ENCODE measurements around the gene ZSCAN10. TPM values are rescaled to one million over a fixed set of nuclear protein-coding genes. Genes with fewer than 3 reads are reported as not detected.

ZSCAN10 gene
- total RNA-seq, 2 experiments from 2014 or later: 0.36 to 0.56 TPM

GRCh38 chr16:3059041-3059722, 39.9 kb downstream of the ZSCAN10 start:
- Mint-ChIP-seq H3K4me3 (peak overlapping the region; percentile 95), H3K4me1 (ENCODE audit: low read depth) (peaks cover 60% of the 10 kb centered on the region), H3K27ac (peak overlapping the region; percentile 83), H3K9me3 (no peaks in the 10 kb centered on the region), H3K36me3 (ENCODE audit: low read depth) (peaks cover 18% of the 10 kb centered on the region), H3K27me3 (no peaks in the 10 kb centered on the region)
- ATAC-seq (ENCODE audit: poor library complexity): peak; percentile 88
- H3K4me3 ChIP-seq (ENCODE audit: low read length): peak overlapping the region; percentile 87
- peak; percentile 70 to 95 (median 86) for DNase-seq
- no peaks in the 10 kb centered on the region for H3K27me3 ChIP-seq (ENCODE audit: control insufficient read depth in 1 of 2, insufficient read depth in 2 of 2, low read length in 2 of 2)
- H3K27ac ChIP-seq (ENCODE audit: low read depth in 1 of 2, low read length in 2 of 2): peak overlapping the region; percentile 72 to 74
- H3K4me1 ChIP-seq (ENCODE audit: insufficient read depth, low read length): peaks cover 84% of the 10 kb centered on the region
- ChIA-PET POLR2A (interaction anchor here (0.9 to 5.4 kb wide), 18 partner anchors 9 to 140 kb away, joined by 3 to 70 read pairs (median 5); partner anchors contain the start of genes ZNF213 and ZSCAN10), CTCF (interaction anchor here (0.7 to 3.1 kb wide), 29 partner anchors 11 to 224 kb away, joined by 3 to 62 read pairs (median 5); partner anchors contain the start of genes TNFRSF12A and ZNF213)
- peaks cover 3% of the 10 kb centered on the region for H3K36me3 ChIP-seq (ENCODE audit: insufficient read depth, low read length)
- intact Hi-C loops (cut with DNase I, micrococcal nuclease): loop anchor here (1.0 to 5.0 kb wide), 6 partner anchors 35 to 108 kb away; no protein-coding TSS in a partner anchor
- H3K9me3 ChIP-seq (ENCODE audit: control insufficient read depth in 1 of 2, insufficient read depth in 1 of 2, low read length in 2 of 2): no peaks in the 10 kb centered on the region
- peak; percentile 88 for TF ChIP-seq CTCF (IDR thresholded peaks at IDR 0.05)

GRCh38 chr16:3058139-3059030, 40.7 kb downstream of the ZSCAN10 start:
- Mint-ChIP-seq H3K4me1 (ENCODE audit: low read depth) (peaks cover 59% of the 10 kb centered on the region), H3K27ac (peak overlapping the region; percentile 61)

More at GRCh38 chr16:3058139-3059030, 40.7 kb downstream of the ZSCAN10 start:
- intact Hi-C loops (cut with DNase I, micrococcal nuclease): loop anchor here (1.0 to 5.0 kb wide), 6 partner anchors 36 to 108 kb away; no protein-coding TSS in a partner anchor
- H3K9me3 Mint-ChIP-seq: no peaks in the 10 kb centered on the region
- ChIA-PET POLR2A (interaction anchor here (0.6 to 5.4 kb wide), 16 partner anchors 10 to 110 kb away, joined by 3 to 70 read pairs (median 4); partner anchors contain the start of genes ZNF205 and ZNF213), CTCF (interaction anchor here (0.7 to 3.1 kb wide), 24 partner anchors 10 to 225 kb away, joined by 3 to 62 read pairs (median 5); partner anchors contain the start of genes TNFRSF12A and ZNF213)
- ATAC-seq (ENCODE audit: poor library complexity) (peak; percentile 59), DNase-seq (peak in 12 of 14 experiments; percentile 36 to 80 (median 51))
- no peaks in the 10 kb centered on the region for H3K9me3 ChIP-seq (ENCODE audit: control insufficient read depth in 1 of 2, insufficient read depth in 1 of 2, low read length in 2 of 2)
- peaks cover 25% of the 10 kb centered on the region for H3K36me3 Mint-ChIP-seq (ENCODE audit: low read depth)
- H3K27me3 ChIP-seq (ENCODE audit: control insufficient read depth in 1 of 2, insufficient read depth in 2 of 2, low read length in 2 of 2): no peaks in the 10 kb centered on the region
- H3K27me3 Mint-ChIP-seq: no peaks in the 10 kb centered on the region
- peaks cover 3% of the 10 kb centered on the region for H3K36me3 ChIP-seq (ENCODE audit: insufficient read depth, low read length)
- H3K4me3 Mint-ChIP-seq: peak overlapping the region; percentile 95
- no peak for TF ChIP-seq CTCF (IDR thresholded peaks at IDR 0.05)
- peak overlapping the region; percentile 87 for H3K4me3 ChIP-seq (ENCODE audit: low read length)
- H3K4me1 ChIP-seq (ENCODE audit: insufficient read depth, low read length): peaks cover 76% of the 10 kb centered on the region
- H3K27ac ChIP-seq (ENCODE audit: low read depth in 1 of 2, low read length in 2 of 2): peak overlapping the region; percentile 72 to 74
